ENCODE measurements around the gene AKT2. TPM values are rescaled to one million over a fixed set of nuclear protein-coding genes. Genes with fewer than 3 reads are reported as not detected.

The AKT2 gene
- total RNA-seq, 1 donor from 2014 or later: 142 TPM

- intact Hi-C loops (cut with micrococcal nuclease): no loop called here
These were observed 10.3 kb downstream of the AKT2 start for GRCh38 chr19:40274585-40275544.

GRCh38 chr19:40273469-40274360, 11.4 kb downstream of the AKT2 start:
- intact Hi-C loops (cut with micrococcal nuclease): no loop called here

GRCh38 chr19:40272261-40272660, 12.9 kb downstream of the AKT2 start:
- intact Hi-C loops (cut with micrococcal nuclease): no loop called here

GRCh38 chr19:40271706-40272105, 13.4 kb downstream of the AKT2 start:
- intact Hi-C loops (cut with micrococcal nuclease): no loop called here

- intact Hi-C loops (cut with micrococcal nuclease): no loop called here
These were observed 14.6 kb downstream of the AKT2 start for GRCh38 chr19:40270362-40271089.

- intact Hi-C loops (cut with micrococcal nuclease): no loop called here
These were observed 15.8 kb downstream of the AKT2 start for GRCh38 chr19:40269216-40269940.

GRCh38 chr19:40267601-40267997, 17.5 kb downstream of the AKT2 start:
- intact Hi-C loops (cut with micrococcal nuclease): no loop called here

- intact Hi-C loops (cut with micrococcal nuclease): no loop called here
These were observed 18.1 kb downstream of the AKT2 start for GRCh38 chr19:40266912-40267600.

GRCh38 chr19:40266119-40266518, 19.0 kb downstream of the AKT2 start:
- intact Hi-C loops (cut with micrococcal nuclease): no loop called here

- intact Hi-C loops (cut with micrococcal nuclease): no loop called here
These were observed 19.4 kb downstream of the AKT2 start for GRCh38 chr19:40265763-40266099.

- intact Hi-C loops (cut with micrococcal nuclease): no loop called here
These were observed 19.9 kb downstream of the AKT2 start for GRCh38 chr19:40265055-40265762.

- intact Hi-C loops (cut with micrococcal nuclease): no loop called here
These were observed 20.7 kb downstream of the AKT2 start for GRCh38 chr19:40264314-40265054.

- intact Hi-C loops (cut with micrococcal nuclease): no loop called here
These were observed 21.5 kb downstream of the AKT2 start for GRCh38 chr19:40263440-40264313.

GRCh38 chr19:40262422-40262821, 22.7 kb downstream of the AKT2 start:
- intact Hi-C loops (cut with micrococcal nuclease): no loop called here

GRCh38 chr19:40261631-40262030, 23.5 kb downstream of the AKT2 start:
- intact Hi-C loops (cut with micrococcal nuclease): no loop called here

GRCh38 chr19:40257096-40257517, 28.0 kb downstream of the AKT2 start:
- intact Hi-C loops (cut with micrococcal nuclease): no loop called here

- intact Hi-C loops (cut with micrococcal nuclease): no loop called here
These were observed 28.6 kb downstream of the AKT2 start for GRCh38 chr19:40256512-40256911.

GRCh38 chr19:40255619-40256166, 29.5 kb downstream of the AKT2 start:
- intact Hi-C loops (cut with micrococcal nuclease): no loop called here
